ENCODE results near the gene RNF38. TPM values are rescaled to one million over a fixed set of nuclear protein-coding genes. Genes with fewer than 3 reads are reported as not detected.

RNF38 gene
- total RNA-seq, 1 experiment from 2014 or later = 18.6 TPM

GRCh38 chr9:36401164-36401740 lies 1.2 kb upstream of the RNF38 start:
- POLR2A ChIA-PET = interaction anchor here (0.5 to 3.0 kb wide), 9 partner anchors 15 to 1669 kb away, joined by 3 to 14 read pairs (median 5); partner anchors contain the start of gene CLTA
- DNase-seq (ENCODE audit: unreplicated experiment) = peak; percentile 73
- TF ChIP-seq CTCF (IDR thresholded peaks at IDR 0.05; ENCODE audit: unreplicated experiment) = no peak
- Mint-ChIP-seq H3K27me3 (ENCODE audit: insufficient read depth, unreplicated experiment) (no peaks in the 10 kb centered on the region), H3K4me1 (ENCODE audit: insufficient read depth, unreplicated experiment) (peaks cover 20% of the 10 kb centered on the region), H3K27ac (ENCODE audit: low read depth, unreplicated experiment) (peak overlapping the region; percentile 84), H3K4me3 (ENCODE audit: unreplicated experiment) (peak overlapping the region; percentile 78), H3K9me3 (ENCODE audit: unreplicated experiment) (no peaks in the 10 kb centered on the region), H3K36me3 (ENCODE audit: insufficient read depth, unreplicated experiment) (peaks cover 7% of the 10 kb centered on the region)
- CTCF ChIA-PET = interaction anchor here (1.3 to 9.1 kb wide), 2 partner anchors 11 to 51 kb away, joined by 4 to 253 read pairs; no protein-coding TSS in a partner anchor
- intact Hi-C loops (cut with micrococcal nuclease) = loop anchor here (2.0 kb wide), 1 partner anchor 152 kb away; no protein-coding TSS in a partner anchor
- BruUV-seq (replicated peaks) = no TSS peak

GRCh38 chr9:36400332-36401163 lies 479 bp upstream of the RNF38 start:
- Mint-ChIP-seq H3K27me3 (ENCODE audit: insufficient read depth, unreplicated experiment) (no peaks in the 10 kb centered on the region), H3K4me3 (ENCODE audit: unreplicated experiment) (peak overlapping the region; percentile 78), H3K4me1 (ENCODE audit: insufficient read depth, unreplicated experiment) (peaks cover 24% of the 10 kb centered on the region), H3K27ac (ENCODE audit: low read depth, unreplicated experiment) (peak overlapping the region; percentile 84), H3K36me3 (ENCODE audit: insufficient read depth, unreplicated experiment) (peaks cover 7% of the 10 kb centered on the region), H3K9me3 (ENCODE audit: unreplicated experiment) (no peaks in the 10 kb centered on the region)
- intact Hi-C loops (cut with micrococcal nuclease) = loop anchor here (2.0 kb wide), 1 partner anchor 152 kb away; no protein-coding TSS in a partner anchor
- peak; percentile 86 for DNase-seq (ENCODE audit: unreplicated experiment)
- TF ChIP-seq CTCF (IDR thresholded peaks at IDR 0.05; ENCODE audit: unreplicated experiment) = no peak
- POLR2A ChIA-PET = interaction anchor here (0.5 to 3.0 kb wide), 21 partner anchors 11 to 1669 kb away, joined by 3 to 14 read pairs (median 4); partner anchors contain the start of genes CLTA and GNE
- CTCF ChIA-PET = interaction anchor here (0.6 kb wide), 1 partner anchor 116 kb away, joined by 3 read pairs; no protein-coding TSS in a partner anchor
- no TSS peak for BruUV-seq (replicated peaks)

GRCh38 chr9:36398745-36399144 lies 1.3 kb downstream of the RNF38 start:
- no peak for TF ChIP-seq CTCF (IDR thresholded peaks at IDR 0.05; ENCODE audit: unreplicated experiment)
- Mint-ChIP-seq H3K27ac (ENCODE audit: low read depth, unreplicated experiment) (peak overlapping the region; percentile 84), H3K27me3 (ENCODE audit: insufficient read depth, unreplicated experiment) (no peaks in the 10 kb centered on the region), H3K4me1 (ENCODE audit: insufficient read depth, unreplicated experiment) (peaks cover 26% of the 10 kb centered on the region), H3K36me3 (ENCODE audit: insufficient read depth, unreplicated experiment) (peaks cover 7% of the 10 kb centered on the region), H3K9me3 (ENCODE audit: unreplicated experiment) (no peaks in the 10 kb centered on the region), H3K4me3 (ENCODE audit: unreplicated experiment) (peak overlapping the region; percentile 78)
- ChIA-PET POLR2A (no interaction called here), CTCF (no interaction called here)
- intact Hi-C loops (cut with micrococcal nuclease) = no loop called here
- no peak for DNase-seq (ENCODE audit: unreplicated experiment)
- BruUV-seq (replicated peaks) = no TSS peak

GRCh38 chr9:36396985-36397384 lies 3.1 kb downstream of the RNF38 start:
- peaks cover 16% of the 10 kb centered on the region for H3K36me3 Mint-ChIP-seq (ENCODE audit: insufficient read depth, unreplicated experiment)
- TF ChIP-seq CTCF (IDR thresholded peaks at IDR 0.05; ENCODE audit: unreplicated experiment) = no peak
- POLR2A ChIA-PET = interaction anchor here (0.5 to 1.6 kb wide), 7 partner anchors 10 to 1068 kb away, joined by 3 to 6 read pairs (median 5); partner anchors contain the start of genes CLTA, GNE and ZBTB5
- H3K4me1 Mint-ChIP-seq (ENCODE audit: insufficient read depth, unreplicated experiment) = peaks cover 26% of the 10 kb centered on the region
- no peaks in the 10 kb centered on the region for H3K9me3 Mint-ChIP-seq (ENCODE audit: unreplicated experiment)
- no peaks in the 10 kb centered on the region for H3K27me3 Mint-ChIP-seq (ENCODE audit: insufficient read depth, unreplicated experiment)
- peak overlapping the region; percentile 9 for H3K27ac Mint-ChIP-seq (ENCODE audit: low read depth, unreplicated experiment)
- DNase-seq (ENCODE audit: unreplicated experiment) = peak; percentile 78
- CTCF ChIA-PET = interaction anchor here (0.6 to 1.2 kb wide), 5 partner anchors 10 to 1818 kb away, joined by 3 to 9 read pairs (median 3); no protein-coding TSS in a partner anchor
- no TSS peak for BruUV-seq (replicated peaks)
- intact Hi-C loops (cut with micrococcal nuclease) = no loop called here
- no peak overlapping the region for H3K4me3 Mint-ChIP-seq (ENCODE audit: unreplicated experiment)

Data from MCF 10A (cell line).